Spinal cord (tissue), 10 donors: Measurements from ENCODE around the gene RNF126. TPM values are rescaled to one million over a fixed set of nuclear protein-coding genes. Genes with fewer than 3 reads are reported as not detected.
"Not testable (repeated sequence)": the region's sequence is repeated elsewhere in the genome, so short reads cannot be mapped to it uniquely, and the experiment has no call there.

Source experiments
- DNase-seq, 6 donors: peaks; one replicate each; pipeline versions ENCODE4 v3.0.0 to v3.0.0-alpha.2; 2013 to 2015; ENCODE audit warnings: low spot score in 6 of 6, low read depth in 4 of 6
- H3K27ac ChIP-seq: one replicate; pipeline ENCODE4 v1.5.1; 2013; ENCODE audit warnings: low read depth, low read length, control low read depth
- H3K27me3 ChIP-seq: one replicate; pipeline ENCODE4 v1.6.1; 2013; ENCODE audit warnings: low read length; ENCODE audit not compliant: control insufficient read depth, insufficient read depth
- H3K36me3 ChIP-seq: one replicate; pipeline ENCODE4 v1.6.1; 2013; ENCODE audit warnings: low read length; ENCODE audit not compliant: control insufficient read depth, insufficient read depth
- H3K4me1 ChIP-seq: one replicate; pipeline ENCODE4 v1.6.1; 2013; ENCODE audit warnings: low read length; ENCODE audit not compliant: control insufficient read depth, insufficient read depth
- H3K4me3 ChIP-seq: one replicate; pipeline ENCODE4 v1.5.1; 2013; ENCODE audit warnings: low read depth, low read length, control low read depth
- H3K9me3 ChIP-seq: one replicate; pipeline ENCODE4 v1.6.1; 2013; ENCODE audit warnings: low read length; ENCODE audit not compliant: control insufficient read depth, insufficient read depth
- WGBS: methylation state at CpG from one replicate; pipeline ENCODE4 v1.1.5; 2013; ENCODE audit warnings: missing lambda C conversion rate; ENCODE audit not compliant: insufficient coverage; 5-methylcytosine and 5-hydroxymethylcytosine counted together
- polyA plus RNA-seq, 2 donors: library from polyadenylated mRNA; unstranded; fragments of 120-200 nt; gene quantifications; one replicate each; pipeline ENCODE4 v1.2.1, GENCODE V29; 2013; ENCODE audit not compliant: insufficient read length in 2 of 2
- total RNA-seq, 2 donors: library from RNA; depleted of rRNA in 1 of 2; stranded (reverse); fragments of 120-200 nt in 1 of 2; fragments of >200 nt in 1 of 2; gene quantifications; one replicate each; pipeline versions ENCODE4 v1.2.3 to v1.2.4, GENCODE V29; 2013 to 2014
- donor health status: healthy.

The RNF126 gene
- total and polyA plus RNA-seq, 4 donors = 13.4 to 61.6 (median 35.6) TPM

GRCh38 chr19:678791-679388 is 15.9 kb upstream of the RNF126 start:
- peaks cover 18% of the 10 kb centered on the region for H3K27me3 ChIP-seq
- H3K36me3 ChIP-seq = peaks cover 20% of the 10 kb centered on the region
- H3K9me3 ChIP-seq = no peaks in the 10 kb centered on the region
- peaks cover 64% of the 10 kb centered on the region for H3K4me1 ChIP-seq
- WGBS = 89% methylated on average over 15 of the region's 16 CpGs
- peak overlapping the region; percentile 54 for H3K4me3 ChIP-seq
- DNase-seq = no peak
- H3K27ac ChIP-seq = peak overlapping the region; percentile 76

- 69% methylated on average over 20 of the region's 22 CpGs for whole genome bisulfite sequencing
- Histone ChIP-seq H3K36me3 (peaks cover 16% of the 10 kb centered on the region), H3K27me3 (peaks cover 18% of the 10 kb centered on the region), H3K27ac (no peak overlapping the region), H3K9me3 (no peaks in the 10 kb centered on the region), H3K4me1 (peaks cover 69% of the 10 kb centered on the region), H3K4me3 (no peak overlapping the region)
- DNase-seq = no peak
Observed at GRCh38 chr19:677601-678436, 14.8 kb upstream of the RNF126 start.

- H3K27ac ChIP-seq = no peak overlapping the region
- DNase-seq = peak in 2 of 6 donors; percentile 13 to 44
Observed at GRCh38 chr19:677201-677600, 14.2 kb upstream of the RNF126 start.

GRCh38 chr19:676339-677105 is 13.5 kb upstream of the RNF126 start, which contains the start of gene FSTL3:
FSTL3 (plus strand) TSS chr19:676392; CDS start chr19:676424, 32 bp downstream.
- H3K4me3 ChIP-seq = peak within 1 kb of the TSS; percentile 32
- peak in 1 of 6 donors; percentile 5 for DNase-seq
- peaks cover 10% of the 10 kb centered on the region for H3K36me3 ChIP-seq
- 8% methylated on average over 60 of the region's 63 CpGs for WGBS
- H3K27me3 ChIP-seq = peaks cover 18% of the 10 kb centered on the region
- H3K9me3 ChIP-seq = no peaks in the 10 kb centered on the region
- H3K4me1 ChIP-seq = peaks cover 68% of the 10 kb centered on the region
- H3K27ac ChIP-seq = peak within 1 kb of the TSS; percentile 40

More at GRCh38 chr19:677201-677600, 14.2 kb upstream of the RNF126 start:
- Histone ChIP-seq H3K9me3 (no peaks in the 10 kb centered on the region), H3K4me3 (no peak overlapping the region), H3K27me3 (peaks cover 18% of the 10 kb centered on the region), H3K36me3 (peaks cover 10% of the 10 kb centered on the region), H3K4me1 (peaks cover 70% of the 10 kb centered on the region)
- WGBS = 15% methylated on average over 10 of the region's 15 CpGs

GRCh38 chr19:676007-676338 is 13.0 kb upstream of the RNF126 start:
- no peak for DNase-seq
- Histone ChIP-seq H3K4me3 (no peak overlapping the region), H3K27me3 (peaks cover 18% of the 10 kb centered on the region), H3K4me1 (peaks cover 62% of the 10 kb centered on the region), H3K9me3 (no peaks in the 10 kb centered on the region), H3K27ac (peak overlapping the region; percentile 35), H3K36me3 (peaks cover 10% of the 10 kb centered on the region)
- WGBS = 10% methylated on average over 31 of the region's 31 CpGs

GRCh38 chr19:674282-675151 is 11.5 kb upstream of the RNF126 start:
- Histone ChIP-seq H3K4me3 (no peak overlapping the region), H3K9me3 (no peaks in the 10 kb centered on the region), H3K4me1 (peaks cover 55% of the 10 kb centered on the region), H3K36me3 (peaks cover 10% of the 10 kb centered on the region), H3K27ac (peak overlapping the region; percentile 35), H3K27me3 (peaks cover 18% of the 10 kb centered on the region)
- DNase-seq = no peak
- 43% methylated on average over 31 of the region's 38 CpGs for WGBS

- Histone ChIP-seq H3K4me1 (peaks cover 23% of the 10 kb centered on the region), H3K4me3 (no peak overlapping the region), H3K9me3 (no peaks in the 10 kb centered on the region), H3K27ac (no peak overlapping the region), H3K27me3 (peaks cover 7% of the 10 kb centered on the region), H3K36me3 (no peaks in the 10 kb centered on the region)
- DNase-seq = no peak
- 61% methylated on average over 9 of the region's 9 CpGs for WGBS
Observed at GRCh38 chr19:670609-671075, 7.6 kb upstream of the RNF126 start.

- H3K9me3 ChIP-seq, H3K36me3 ChIP-seq, H3K27me3 ChIP-seq, H3K4me3 ChIP-seq, H3K27ac ChIP-seq, DNase-seq: not testable (repeated sequence)
- peaks cover 19% of the 10 kb centered on the region for H3K4me1 ChIP-seq
- WGBS = 66% methylated on average over 7 of the region's 12 CpGs
Observed at GRCh38 chr19:668675-669434, 5.8 kb upstream of the RNF126 start.
